HUES48 (cell line): ENCODE measurements around the gene GTF2IRD2.
"Not testable (repeated sequence)": the region's sequence is repeated elsewhere in the genome, so short reads cannot be mapped to it uniquely, and the experiment has no call there.

Experiments
- H3K27ac ChIP-seq: one replicate; pipeline ENCODE4 v1.7.0; 2013; ENCODE audit warnings: low read depth, low read length, inconsistent platforms
- H3K27me3 ChIP-seq: 2 replicates; pipeline ENCODE4 v1.6.1; 2013; ENCODE audit warnings: mild to moderate bottlenecking, low read length; ENCODE audit not compliant: control insufficient read depth, insufficient read depth
- H3K36me3 ChIP-seq: 2 replicates; pipeline ENCODE4 v1.6.1; 2013; ENCODE audit warnings: low read length; ENCODE audit not compliant: control insufficient read depth, insufficient read depth
- H3K4me1 ChIP-seq: 2 replicates; pipeline ENCODE4 v1.6.1; 2013; ENCODE audit warnings: mild to moderate bottlenecking, low read length; ENCODE audit not compliant: control insufficient read depth, insufficient read depth
- H3K4me3 ChIP-seq: 2 replicates; pipeline ENCODE4 v1.5.1; 2013; ENCODE audit warnings: mild to moderate bottlenecking, low read depth, low read length
- H3K9ac ChIP-seq: 2 replicates; pipeline ENCODE4 v1.6.1; 2013; ENCODE audit warnings: mild to moderate bottlenecking, low read depth, low read length, moderate library complexity
- H3K9me3 ChIP-seq: 2 replicates; pipeline ENCODE4 v1.6.1; 2013; ENCODE audit warnings: low read length; ENCODE audit not compliant: control insufficient read depth, insufficient read depth

Gene GTF2IRD2

DNA sequence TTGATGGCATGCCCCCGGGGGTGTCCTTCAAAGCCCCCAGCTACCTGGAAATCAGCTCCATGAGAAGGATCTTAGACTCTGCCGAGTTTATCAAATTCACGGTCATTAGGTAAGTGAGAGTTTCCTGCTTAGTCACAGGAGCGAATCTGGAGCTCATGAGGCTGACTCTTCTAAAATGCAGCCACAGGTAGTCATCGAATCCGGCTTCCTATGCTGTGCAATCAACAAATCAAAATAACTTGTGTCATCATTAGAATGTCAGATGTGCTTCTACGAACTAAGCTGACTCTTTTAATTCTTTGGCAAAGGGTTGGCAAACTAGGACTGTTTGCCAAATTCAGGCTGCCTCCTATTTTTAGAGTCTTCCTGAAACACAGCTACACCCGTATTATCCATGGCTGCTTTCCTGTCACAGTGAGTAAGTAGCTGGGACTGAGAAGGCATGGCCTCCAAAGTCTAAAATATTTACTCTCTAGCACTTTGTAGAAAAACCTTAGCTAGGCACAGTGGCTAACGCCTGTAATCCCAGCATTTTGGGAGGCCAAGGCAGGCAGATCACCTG lies 97.4 kb downstream of the GTF2IRD2 start:
- H3K27ac ChIP-seq, H3K36me3 ChIP-seq, H3K27me3 ChIP-seq, H3K9ac ChIP-seq, H3K9me3 ChIP-seq, H3K4me3 ChIP-seq, H3K4me1 ChIP-seq: not testable (repeated sequence)
